ENCODE measurements around the gene RIBC2. TPM values are rescaled to one million over a fixed set of nuclear protein-coding genes. Genes with fewer than 3 reads are reported as not detected.
"Not testable (repeated sequence)": the region's sequence is repeated elsewhere in the genome, so short reads cannot be mapped to it uniquely, and the experiment has no call there.

RIBC2 gene
- polyA plus RNA-seq, 1 donor from 2014 or later, result not detected

GRCh38 chr22:45450101-45450785 lies 36.8 kb downstream of the RIBC2 start:
- Mint-ChIP-seq H3K27me3 (peaks cover 11% of the 10 kb centered on the region), H3K27ac (no peak overlapping the region), H3K36me3 (no peaks in the 10 kb centered on the region), H3K4me1 (no peaks in the 10 kb centered on the region), H3K4me3 (no peak overlapping the region), H3K9me3 (no peaks in the 10 kb centered on the region)

- Mint-ChIP-seq H3K27me3 (peaks cover 11% of the 10 kb centered on the region), H3K9me3 (no peaks in the 10 kb centered on the region), H3K27ac (no peak overlapping the region), H3K4me3 (no peak overlapping the region), H3K4me1 (no peaks in the 10 kb centered on the region), H3K36me3 (no peaks in the 10 kb centered on the region)
Observed at GRCh38 chr22:45450921-45451651, 37.6 kb downstream of the RIBC2 start.

- Mint-ChIP-seq H3K4me3 (no peak overlapping the region), H3K27me3 (peaks cover 12% of the 10 kb centered on the region), H3K4me1 (no peaks in the 10 kb centered on the region), H3K36me3 (no peaks in the 10 kb centered on the region), H3K9me3 (no peaks in the 10 kb centered on the region), H3K27ac (peak overlapping the region in 1 of 3 donors; percentile 20)
Observed at GRCh38 chr22:45451972-45452371, 38.5 kb downstream of the RIBC2 start.

GRCh38 chr22:45452565-45453379 lies 39.3 kb downstream of the RIBC2 start:
- H3K36me3 Mint-ChIP-seq, result no peaks in the 10 kb centered on the region
- no peak overlapping the region for H3K4me3 Mint-ChIP-seq
- H3K27ac Mint-ChIP-seq, result no peak overlapping the region
- no peaks in the 10 kb centered on the region for H3K9me3 Mint-ChIP-seq
- no peaks in the 10 kb centered on the region for H3K4me1 Mint-ChIP-seq
- peaks cover 15% of the 10 kb centered on the region for H3K27me3 Mint-ChIP-seq

GRCh38 chr22:45453764-45454163 lies 40.3 kb downstream of the RIBC2 start:
- no peak overlapping the region for H3K4me3 Mint-ChIP-seq
- no peak overlapping the region for H3K27ac Mint-ChIP-seq

GRCh38 chr22:45454275-45454674 lies 40.8 kb downstream of the RIBC2 start:
- Mint-ChIP-seq H3K27ac (no peak overlapping the region), H3K4me3 (no peak overlapping the region), H3K27me3 (peaks cover 19% of the 10 kb centered on the region), H3K9me3 (no peaks in the 10 kb centered on the region), H3K4me1 (no peaks in the 10 kb centered on the region), H3K36me3 (no peaks in the 10 kb centered on the region)

More at GRCh38 chr22:45453764-45454163, 40.3 kb downstream of the RIBC2 start:
- Mint-ChIP-seq H3K27me3 (peaks cover 17% of the 10 kb centered on the region), H3K4me1 (no peaks in the 10 kb centered on the region), H3K36me3 (no peaks in the 10 kb centered on the region), H3K9me3 (no peaks in the 10 kb centered on the region)

GRCh38 chr22:45455212-45455611 lies 41.7 kb downstream of the RIBC2 start:
- H3K4me1 Mint-ChIP-seq, result no peaks in the 10 kb centered on the region
- no peaks in the 10 kb centered on the region for H3K36me3 Mint-ChIP-seq
- no peak overlapping the region for H3K27ac Mint-ChIP-seq
- no peaks in the 10 kb centered on the region for H3K9me3 Mint-ChIP-seq
- H3K4me3 Mint-ChIP-seq, result no peak overlapping the region
- H3K27me3 Mint-ChIP-seq, result peaks cover 21% of the 10 kb centered on the region

GRCh38 chr22:45455621-45456020 lies 42.1 kb downstream of the RIBC2 start:
- Mint-ChIP-seq H3K27me3 (peaks cover 21% of the 10 kb centered on the region), H3K36me3 (no peaks in the 10 kb centered on the region), H3K27ac (no peak overlapping the region), H3K4me3 (no peak overlapping the region), H3K9me3 (no peaks in the 10 kb centered on the region), H3K4me1 (no peaks in the 10 kb centered on the region)

- Mint-ChIP-seq H3K9me3 (no peaks in the 10 kb centered on the region), H3K4me1 (no peaks in the 10 kb centered on the region), H3K36me3 (no peaks in the 10 kb centered on the region), H3K27ac (peak overlapping the region in 1 of 3 donors; percentile 26), H3K4me3 (no peak overlapping the region), H3K27me3 (peaks cover 21% of the 10 kb centered on the region)
Observed at GRCh38 chr22:45456811-45457210, 43.3 kb downstream of the RIBC2 start.

- peaks cover 16% of the 10 kb centered on the region for H3K27me3 Mint-ChIP-seq
- H3K9me3 Mint-ChIP-seq, result no peaks in the 10 kb centered on the region
- H3K4me3 Mint-ChIP-seq, result no peak overlapping the region
- peaks cover 2% of the 10 kb centered on the region for H3K36me3 Mint-ChIP-seq
- H3K27ac Mint-ChIP-seq, result no peak overlapping the region
- H3K4me1 Mint-ChIP-seq, result no peaks in the 10 kb centered on the region
Observed at GRCh38 chr22:45458532-45458931, 45.0 kb downstream of the RIBC2 start.

GRCh38 chr22:45459235-45459634 lies 45.7 kb downstream of the RIBC2 start:
- no peaks in the 10 kb centered on the region for H3K9me3 Mint-ChIP-seq

GRCh38 chr22:45460288-45461109 lies 47.0 kb downstream of the RIBC2 start:
- H3K27ac Mint-ChIP-seq, result no peak overlapping the region
- H3K4me3 Mint-ChIP-seq, result no peak overlapping the region
- no peaks in the 10 kb centered on the region for H3K4me1 Mint-ChIP-seq
- peaks cover 10% of the 10 kb centered on the region for H3K27me3 Mint-ChIP-seq
- peaks cover 2% of the 10 kb centered on the region for H3K36me3 Mint-ChIP-seq
- H3K9me3 Mint-ChIP-seq, result peaks cover 0 to under 1% (median 0%) of the 10 kb centered on the region in 3 donors

More at GRCh38 chr22:45459235-45459634, 45.7 kb downstream of the RIBC2 start:
- Mint-ChIP-seq H3K27ac (no peak overlapping the region), H3K36me3 (peaks cover 2% of the 10 kb centered on the region), H3K27me3 (peaks cover 16% of the 10 kb centered on the region), H3K4me1 (no peaks in the 10 kb centered on the region), H3K4me3 (no peak overlapping the region)

GRCh38 chr22:45462034-45462655 lies 48.7 kb downstream of the RIBC2 start:
- Mint-ChIP-seq H3K27ac (no peak overlapping the region), H3K4me3 (no peak overlapping the region), H3K27me3 (peaks cover 11% of the 10 kb centered on the region), H3K4me1 (no peaks in the 10 kb centered on the region), H3K36me3 (peaks cover 2% of the 10 kb centered on the region), H3K9me3 (peaks cover 2 to 4% (median 3%) of the 10 kb centered on the region in 3 donors)

GRCh38 chr22:45463691-45464090 lies 50.2 kb downstream of the RIBC2 start:
- not testable (repeated sequence) for H3K27me3 Mint-ChIP-seq, H3K4me3 Mint-ChIP-seq, H3K9me3 Mint-ChIP-seq, H3K4me1 Mint-ChIP-seq, H3K27ac Mint-ChIP-seq, H3K36me3 Mint-ChIP-seq
